Naive B cell (primary cell): ENCODE results near the gene FHAD1. TPM values are rescaled to one million over a fixed set of nuclear protein-coding genes. Genes with fewer than 3 reads are reported as not detected.

ENCODE experiments used
- ATAC-seq, 2 donors: fragments of 150-1000 bp; cut with Tn5 transposase; 2 replicates each; pipeline ENCODE4 v1.10.0; 2021; ENCODE audit warnings: low read depth in 2 of 2, mild to moderate bottlenecking in 2 of 2, moderate library complexity in 2 of 2
- DNase-seq: peaks from one replicate; pipeline ENCODE4 v3.0.0; 2022
- H3K27ac Mint-ChIP-seq, 6 donors: one replicate each; pipeline ENCODE4 v1.8.0; 2020 to 2022; ENCODE audit warnings: mild to moderate bottlenecking in 6 of 6, mixed read lengths in 6 of 6, moderate library complexity in 5 of 6, inconsistent platforms in 2 of 6
- H3K27me3 Mint-ChIP-seq, 3 donors: one replicate each; pipeline ENCODE4 v1.8.0; 2021 to 2022; ENCODE audit warnings: mixed read lengths in 3 of 3, mild to moderate bottlenecking in 1 of 3
- H3K36me3 Mint-ChIP-seq, 2 donors: one replicate each; pipeline ENCODE4 v1.8.0; 2020 to 2022; ENCODE audit warnings: mixed read lengths in 2 of 2, inconsistent platforms in 1 of 2, mild to moderate bottlenecking in 1 of 2
- H3K4me1 Mint-ChIP-seq, 3 donors: one replicate each; pipeline ENCODE4 v1.8.0; 2020 to 2022; ENCODE audit warnings: mixed read lengths in 3 of 3, inconsistent platforms in 1 of 3, mild to moderate bottlenecking in 1 of 3, moderate library complexity in 1 of 3
- H3K4me3 Mint-ChIP-seq, 8 donors: one replicate each; pipeline ENCODE4 v1.8.0; 2020 to 2022; ENCODE audit warnings: mild to moderate bottlenecking in 8 of 8, mixed read lengths in 8 of 8, moderate library complexity in 8 of 8, inconsistent platforms in 2 of 8
- H3K9me3 Mint-ChIP-seq, 7 donors: one replicate each; pipeline ENCODE4 v1.8.0; 2020 to 2022; ENCODE audit warnings: mixed read lengths in 7 of 7, mild to moderate bottlenecking in 5 of 7, inconsistent platforms in 2 of 7, moderate library complexity in 1 of 7
- polyA plus RNA-seq, 6 donors: library from polyadenylated mRNA; unstranded; fragments of 300-500 nt; fragmentation: Illumina TruSeq; gene quantifications; one replicate each; pipeline ENCODE4 v1.2.3, GENCODE V29; 2021; ENCODE audit warnings: low read depth in 6 of 6

The FHAD1 gene
- polyA plus RNA-seq, 6 donors from 2014 or later, result not detected

- H3K4me3 Mint-ChIP-seq, result no peak overlapping the region
- no peak for ATAC-seq
- no peaks in the 10 kb centered on the region for H3K4me1 Mint-ChIP-seq
- peaks cover 0 to 6% (median 3%) of the 10 kb centered on the region in 3 donors for H3K27me3 Mint-ChIP-seq
- H3K27ac Mint-ChIP-seq, result peak overlapping the region in 2 of 6 donors; percentile 41 to 67
- no peak for DNase-seq
- peaks cover 0 to 11% (median 4%) of the 10 kb centered on the region in 7 donors for H3K9me3 Mint-ChIP-seq
- no peaks in the 10 kb centered on the region for H3K36me3 Mint-ChIP-seq
Observed at GRCh38 chr1:15401391-15402055, 154.5 kb downstream of the FHAD1 start.

DNA sequence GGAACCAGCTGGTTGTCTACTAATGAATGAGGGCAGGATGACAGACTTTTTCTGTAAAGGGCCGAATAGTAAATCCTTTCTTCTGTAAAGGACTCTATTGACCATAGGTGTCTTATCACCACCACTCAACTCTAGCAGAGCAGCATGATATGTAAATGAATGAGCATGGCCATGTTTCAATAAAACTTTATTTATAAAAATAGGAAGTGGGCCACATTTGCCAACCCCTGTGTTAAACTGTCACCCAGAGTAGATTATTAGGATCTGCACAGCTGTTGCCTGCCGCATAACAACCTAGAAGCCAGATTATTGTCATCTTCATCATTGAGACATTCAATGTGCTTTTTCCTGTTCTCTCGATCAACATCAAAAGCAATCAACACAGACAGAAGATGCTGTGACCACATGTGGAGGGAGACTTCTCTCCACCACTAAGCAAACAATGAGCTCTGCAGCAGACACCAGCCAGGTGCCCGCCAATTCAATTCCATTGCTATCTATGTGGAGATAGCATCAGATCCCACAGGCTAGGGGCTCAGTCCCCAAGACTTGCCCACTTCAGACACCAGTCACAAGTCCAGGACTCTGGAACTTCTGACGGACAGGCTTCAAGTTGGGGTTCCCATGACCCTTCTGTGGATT, 155.9 kb downstream of the FHAD1 start:
- Mint-ChIP-seq H3K4me3 (no peak overlapping the region), H3K9me3 (peaks cover 0 to 11% (median 4%) of the 10 kb centered on the region in 7 donors), H3K4me1 (no peaks in the 10 kb centered on the region), H3K27me3 (peaks cover 0 to 14% (median 12%) of the 10 kb centered on the region in 3 donors), H3K27ac (peak overlapping the region in 1 of 6 donors; percentile 7), H3K36me3 (no peaks in the 10 kb centered on the region)
- ATAC-seq, result no peak
- DNase-seq, result no peak

GRCh38 chr1:15403962-15404580, 157.0 kb downstream of the FHAD1 start:
- no peaks in the 10 kb centered on the region for H3K36me3 Mint-ChIP-seq
- peaks cover 0 to 11% (median 4%) of the 10 kb centered on the region in 7 donors for H3K9me3 Mint-ChIP-seq
- peak overlapping the region in 1 of 6 donors; percentile 76 for H3K27ac Mint-ChIP-seq
- peaks cover 1 to 5% (median 3%) of the 10 kb centered on the region in 3 donors for H3K4me1 Mint-ChIP-seq
- ATAC-seq (no peak), DNase-seq (no peak)
- peaks cover 0 to 14% (median 12%) of the 10 kb centered on the region in 3 donors for H3K27me3 Mint-ChIP-seq
- H3K4me3 Mint-ChIP-seq, result peak overlapping the region in 1 of 8 donors; percentile 33

- Mint-ChIP-seq H3K4me1 (peaks cover 5 to 8% (median 7%) of the 10 kb centered on the region in 3 donors), H3K36me3 (no peaks in the 10 kb centered on the region), H3K27me3 (peaks cover 0 to 14% (median 12%) of the 10 kb centered on the region in 3 donors), H3K27ac (no peak overlapping the region), H3K4me3 (peak overlapping the region in 1 of 8 donors; percentile 10), H3K9me3 (peaks cover 0 to 2% (median 0%) of the 10 kb centered on the region in 7 donors)
- ATAC-seq, result no peak
- no peak for DNase-seq
Observed at GRCh38 chr1:15405106-15405850, 158.3 kb downstream of the FHAD1 start.

GRCh38 chr1:15406614-15407559, 159.9 kb downstream of the FHAD1 start:
- Mint-ChIP-seq H3K4me3 (peak overlapping the region in 2 of 8 donors; percentile 48 to 53), H3K27ac (peak overlapping the region; percentile 4 to 99 (median 80)), H3K9me3 (no peaks in the 10 kb centered on the region), H3K27me3 (peaks cover 0 to 14% (median 12%) of the 10 kb centered on the region in 3 donors), H3K36me3 (no peaks in the 10 kb centered on the region), H3K4me1 (peaks cover 18 to 23% (median 23%) of the 10 kb centered on the region in 3 donors)
- DNase-seq, result no peak
- no peak for ATAC-seq

- no peaks in the 10 kb centered on the region for H3K9me3 Mint-ChIP-seq
- peaks cover 0 to 14% (median 12%) of the 10 kb centered on the region in 3 donors for H3K27me3 Mint-ChIP-seq
- peaks cover 22 to 30% (median 30%) of the 10 kb centered on the region in 3 donors for H3K4me1 Mint-ChIP-seq
- no peaks in the 10 kb centered on the region for H3K36me3 Mint-ChIP-seq
- peak overlapping the region in 6 of 8 donors; percentile 15 to 95 (median 36) for H3K4me3 Mint-ChIP-seq
- peak overlapping the region in 5 of 6 donors; percentile 67 to 99 (median 86) for H3K27ac Mint-ChIP-seq
- DNase-seq, result no peak
- no peak for ATAC-seq
Observed at GRCh38 chr1:15407580-15407979, 160.6 kb downstream of the FHAD1 start.

- ATAC-seq, result no peak
- Mint-ChIP-seq H3K4me1 (peaks cover 22 to 41% (median 40%) of the 10 kb centered on the region in 3 donors), H3K4me3 (peak overlapping the region; percentile 80 to 96 (median 86)), H3K36me3 (no peaks in the 10 kb centered on the region), H3K9me3 (no peaks in the 10 kb centered on the region), H3K27ac (peak overlapping the region; percentile 97 to 100 (median 99)), H3K27me3 (peaks cover 0 to 14% (median 12%) of the 10 kb centered on the region in 3 donors)
- DNase-seq, result no peak
Observed at GRCh38 chr1:15408890-15409387, 161.9 kb downstream of the FHAD1 start.

- ATAC-seq (peak; percentile 69 to 70), DNase-seq (peak; percentile 86)
- Mint-ChIP-seq H3K4me3 (peak within 1 kb of the TSS; percentile 88 to 96 (median 95)), H3K4me1 (peaks cover 23 to 48% (median 43%) of the 10 kb centered on the region in 3 donors), H3K27ac (peak within 1 kb of the TSS; percentile 97 to 100 (median 99)), H3K36me3 (no peaks in the 10 kb centered on the region), H3K9me3 (no peaks in the 10 kb centered on the region), H3K27me3 (peaks cover 0 to 14% (median 12%) of the 10 kb centered on the region in 3 donors)
Observed at GRCh38 chr1:15409388-15410222, 162.6 kb downstream of the FHAD1 start, which contains the start of gene EFHD2. TSS of gene EFHD2 (plus strand) at chr1:15409888. CDS start at chr1:15409972, 84 bp downstream.

DNA sequence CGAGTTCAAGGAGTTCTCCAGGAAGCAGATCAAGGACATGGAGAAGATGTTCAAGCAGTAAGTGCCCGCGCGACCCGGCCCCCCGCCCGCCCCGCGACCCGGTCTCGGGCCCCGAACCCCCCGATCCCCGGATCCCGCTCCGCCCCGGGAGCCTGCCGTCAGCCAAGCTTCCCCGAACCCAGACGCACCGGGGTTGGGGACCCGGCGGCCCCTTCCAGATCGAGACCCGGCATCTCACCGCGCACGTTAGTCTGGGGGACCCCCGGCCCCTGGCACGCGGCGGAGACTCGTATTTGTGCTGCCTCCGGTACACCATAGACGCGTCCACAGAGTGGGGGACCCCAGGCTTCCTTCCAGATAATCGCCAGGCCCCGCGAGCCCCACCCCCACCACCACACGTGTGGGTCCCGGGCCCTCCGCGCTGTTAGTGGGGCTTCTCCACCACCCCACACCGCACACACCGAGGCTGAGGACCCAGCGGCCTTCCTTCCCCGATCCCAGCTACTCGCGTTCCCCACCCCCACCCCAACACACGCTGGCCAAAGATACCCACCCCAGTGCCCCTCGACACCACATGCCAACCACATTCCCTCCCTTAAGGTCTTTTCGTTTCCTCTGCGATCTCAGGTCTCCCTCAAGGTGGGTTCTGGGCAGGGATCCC, 163.3 kb downstream of the FHAD1 start:
- H3K27me3 Mint-ChIP-seq, result peaks cover 0 to 12% (median 10%) of the 10 kb centered on the region in 3 donors
- ATAC-seq (no peak), DNase-seq (peak; percentile 22)
- no peaks in the 10 kb centered on the region for H3K9me3 Mint-ChIP-seq
- peak overlapping the region; percentile 91 to 99 (median 96) for H3K27ac Mint-ChIP-seq
- peak overlapping the region; percentile 81 to 96 (median 95) for H3K4me3 Mint-ChIP-seq
- peaks cover 29 to 55% (median 51%) of the 10 kb centered on the region in 3 donors for H3K4me1 Mint-ChIP-seq
- H3K36me3 Mint-ChIP-seq, result no peaks in the 10 kb centered on the region

DNA sequence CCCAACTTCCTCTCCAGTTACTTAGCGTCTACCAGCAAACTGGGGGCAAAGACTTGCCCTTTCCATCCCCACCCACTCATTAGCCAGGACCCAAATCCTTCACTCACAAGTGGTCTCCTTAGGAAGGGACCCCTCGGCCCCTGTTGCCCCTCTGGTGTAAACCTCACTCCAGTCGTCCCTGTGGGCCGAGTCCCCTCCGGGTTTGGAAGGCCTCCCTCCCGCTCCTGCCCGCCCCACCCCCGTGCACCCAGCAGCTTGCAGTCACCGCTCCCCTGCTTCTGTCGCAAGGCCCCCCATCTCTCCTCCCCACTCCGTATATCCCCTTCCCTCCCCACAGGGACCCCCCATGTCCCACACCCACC, 163.8 kb downstream of the FHAD1 start:
- H3K9me3 Mint-ChIP-seq, result no peaks in the 10 kb centered on the region
- H3K36me3 Mint-ChIP-seq, result no peaks in the 10 kb centered on the region
- ATAC-seq, result no peak
- peak overlapping the region; percentile 91 to 99 (median 96) for H3K27ac Mint-ChIP-seq
- no peak for DNase-seq
- H3K27me3 Mint-ChIP-seq, result peaks cover 0 to 12% (median 9%) of the 10 kb centered on the region in 3 donors
- H3K4me3 Mint-ChIP-seq, result peak overlapping the region; percentile 81 to 96 (median 94)
- H3K4me1 Mint-ChIP-seq, result peaks cover 33 to 60% (median 56%) of the 10 kb centered on the region in 3 donors
